ENCODE measurements around the gene REXO4.

GRCh38 chr9:133378408-133378962 is 39.3 kb downstream of the REXO4 start:
- no peak for TF ChIP-seq EZH2 (IDR thresholded peaks at IDR 0.05; ENCODE audit: low read depth, low read length, severe bottlenecking)
- no peak for TF ChIP-seq CTCF (IDR thresholded peaks at IDR 0.05; ENCODE audit: control extremely low read depth in 1 of 3, insufficient read depth in 1 of 3, low read depth in 1 of 3, low read length in 3 of 3)
- no peak for TF ChIP-seq CBX8 (IDR thresholded peaks at IDR 0.05; ENCODE audit: borderline replicate concordance, low read depth, low read length)
- TF ChIP-seq ZNF274 (IDR thresholded peaks at IDR 0.05; ENCODE audit: borderline replicate concordance, extremely low read depth, low read length) = no peak
- TF ChIP-seq MAX (IDR thresholded peaks at IDR 0.05) = no peak
- TF ChIP-seq EP300 (IDR thresholded peaks at IDR 0.05; ENCODE audit: borderline replicate concordance in 1 of 2, low read depth in 2 of 2, low read length in 2 of 2) = no peak
- no peak for TF ChIP-seq BRCA1 (IDR thresholded peaks at IDR 0.05; ENCODE audit: low read depth, low read length)
- TF ChIP-seq SP4 (IDR thresholded peaks at IDR 0.05; ENCODE audit: low read length) = no peak
- no peak for TF ChIP-seq POU5F1 (IDR thresholded peaks at IDR 0.05; ENCODE audit: low read depth, low read length)
- no peak for TF ChIP-seq SP1 (IDR thresholded peaks at IDR 0.05; ENCODE audit: low read depth, low read length)
- TF ChIP-seq POLR2A (IDR thresholded peaks at IDR 0.05; ENCODE audit: control extremely low read depth in 1 of 2, low read depth in 2 of 2, low read length in 2 of 2) = no peak
- TF ChIP-seq CEBPB (IDR thresholded peaks at IDR 0.05; ENCODE audit: low read depth, low read length) = no peak
- TF ChIP-seq RFX5 (IDR thresholded peaks at IDR 0.05; ENCODE audit: borderline replicate concordance, low read depth, low read length) = no peak
- no peak for TF ChIP-seq EGR1 (IDR thresholded peaks at IDR 0.05; ENCODE audit: borderline replicate concordance, low read depth, low read length)

Measured in H1 (cell line).